Astrocyte of the hippocampus (primary cell): Measurements from ENCODE around the gene STXBP6.

Experiments
- DNase-seq: peaks from one replicate; pipeline ENCODE4 v3.0.0; 2011; ENCODE audit warnings: low read depth, low spot score

STXBP6 gene

GRCh38 chr14:25049568-25050268, at the start of gene STXBP6:
STXBP6 (minus strand) TSS chr14:25050147; CDS start chr14:24974818, 75,329 bp downstream.
- DNase-seq = peak; percentile 86

GRCh38 chr14:25097120-25097519, 47.2 kb upstream of the STXBP6 start:
- no peak for DNase-seq

- no peak for DNase-seq
Observed at GRCh38 chr14:25095736-25096437, 45.9 kb upstream of the STXBP6 start.

- DNase-seq = no peak
Observed at GRCh38 chr14:25094171-25094907, 44.4 kb upstream of the STXBP6 start.

GRCh38 chr14:25092258-25092740, 42.4 kb upstream of the STXBP6 start:
- DNase-seq = no peak

GRCh38 chr14:25090716-25091454, 40.9 kb upstream of the STXBP6 start:
- DNase-seq = peak; percentile 80

GRCh38 chr14:25090256-25090655, 40.3 kb upstream of the STXBP6 start:
- DNase-seq = no peak

- no peak for DNase-seq
Observed at GRCh38 chr14:25089496-25089895, 39.5 kb upstream of the STXBP6 start.

- DNase-seq = no peak
Observed at GRCh38 chr14:25086821-25087396, 37.0 kb upstream of the STXBP6 start.

GRCh38 chr14:25086081-25086480, 36.1 kb upstream of the STXBP6 start:
- DNase-seq = no peak

GRCh38 chr14:25080682-25081081, 30.7 kb upstream of the STXBP6 start:
- DNase-seq = no peak

- no peak for DNase-seq
Observed at GRCh38 chr14:25079311-25079710, 29.4 kb upstream of the STXBP6 start.

GRCh38 chr14:25074099-25074685, 24.2 kb upstream of the STXBP6 start:
- DNase-seq = no peak

GRCh38 chr14:25069879-25070278, 19.9 kb upstream of the STXBP6 start:
- DNase-seq = no peak

GRCh38 chr14:25067600-25067999, 17.7 kb upstream of the STXBP6 start:
- no peak for DNase-seq

- no peak for DNase-seq
Observed at GRCh38 chr14:25062022-25062321, 12.0 kb upstream of the STXBP6 start.

GRCh38 chr14:25056688-25057078, 6.7 kb upstream of the STXBP6 start:
- no peak for DNase-seq

- DNase-seq = no peak
Observed at GRCh38 chr14:25055992-25056687, 6.2 kb upstream of the STXBP6 start.

- no peak for DNase-seq
Observed at GRCh38 chr14:25055005-25055404, 5.1 kb upstream of the STXBP6 start.

- DNase-seq = no peak
Observed at GRCh38 chr14:25053585-25053984, 3.6 kb upstream of the STXBP6 start.

- DNase-seq = no peak
Observed at GRCh38 chr14:25052921-25053320, 3.0 kb upstream of the STXBP6 start.
